Mucosa of rectum (tissue), 2 donors: ENCODE data around the gene BCAS3.
"Not testable (repeated sequence)": the region's sequence is repeated elsewhere in the genome, so short reads cannot be mapped to it uniquely, and the experiment has no call there.

Experiments
- H3K27ac ChIP-seq, 2 donors: one replicate each; pipeline ENCODE4 v1.7.0; 2013; ENCODE audit warnings: inconsistent platforms in 2 of 2, low read depth in 2 of 2, low read length in 2 of 2
- H3K27me3 ChIP-seq, 2 donors: one replicate each; pipeline ENCODE4 v1.7.0; 2013; ENCODE audit warnings: low read length in 2 of 2; ENCODE audit not compliant: control insufficient read depth in 2 of 2, insufficient read depth in 2 of 2
- H3K36me3 ChIP-seq, 2 donors: one replicate each; pipeline ENCODE4 v1.7.0; 2013; ENCODE audit warnings: low read length in 2 of 2; ENCODE audit not compliant: control insufficient read depth in 2 of 2, insufficient read depth in 2 of 2
- H3K4me1 ChIP-seq, 2 donors: one replicate each; pipeline ENCODE4 v1.7.0; 2013; ENCODE audit warnings: low read length in 2 of 2, mild to moderate bottlenecking in 1 of 2; ENCODE audit not compliant: control insufficient read depth in 2 of 2, insufficient read depth in 2 of 2
- H3K4me3 ChIP-seq, 2 donors: one replicate each; pipeline ENCODE4 v1.7.0; 2013; ENCODE audit warnings: low read length in 2 of 2
- H3K9ac ChIP-seq, 2 donors: one replicate each; pipeline ENCODE4 v1.7.0; 2013; ENCODE audit warnings: low read length in 2 of 2, low read depth in 1 of 2, mild to moderate bottlenecking in 1 of 2
- H3K9me3 ChIP-seq, 2 donors: one replicate each; pipeline ENCODE4 v1.7.0; 2013; ENCODE audit warnings: low read length in 2 of 2; ENCODE audit not compliant: control insufficient read depth in 2 of 2
- donor health status: healthy.
- donor health status: Normal muscosa, but diverticular disease.

The BCAS3 gene

DNA sequence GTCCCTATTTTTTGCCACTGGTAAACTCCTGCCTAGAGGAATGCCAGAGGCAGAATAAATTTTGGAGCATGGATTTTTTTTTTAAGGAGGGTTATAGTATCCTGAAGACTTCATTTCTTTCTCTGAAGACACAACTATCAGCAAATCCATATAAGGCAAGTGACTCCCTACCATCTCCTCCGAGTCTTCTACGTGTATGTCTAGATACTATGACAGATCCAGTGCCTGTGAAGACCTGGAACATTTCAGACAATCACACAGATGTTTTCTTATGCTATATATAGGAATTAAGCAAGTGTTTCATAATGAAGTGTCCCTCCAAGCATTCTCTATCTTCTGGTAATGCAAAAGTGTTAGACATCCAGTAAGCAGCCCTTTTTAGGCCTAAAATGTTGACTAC, 466.5 kb downstream of the BCAS3 start:
- H3K9ac ChIP-seq = no peak overlapping the region
- H3K9me3 ChIP-seq = no peaks in the 10 kb centered on the region
- no peaks in the 10 kb centered on the region for H3K36me3 ChIP-seq
- H3K27me3 ChIP-seq = peaks cover 0 to 3% of the 10 kb centered on the region in 2 donors
- no peak overlapping the region for H3K4me3 ChIP-seq
- H3K27ac ChIP-seq = no peak overlapping the region
- H3K4me1 ChIP-seq = peaks cover 5% of the 10 kb centered on the region in 2 donors

DNA sequence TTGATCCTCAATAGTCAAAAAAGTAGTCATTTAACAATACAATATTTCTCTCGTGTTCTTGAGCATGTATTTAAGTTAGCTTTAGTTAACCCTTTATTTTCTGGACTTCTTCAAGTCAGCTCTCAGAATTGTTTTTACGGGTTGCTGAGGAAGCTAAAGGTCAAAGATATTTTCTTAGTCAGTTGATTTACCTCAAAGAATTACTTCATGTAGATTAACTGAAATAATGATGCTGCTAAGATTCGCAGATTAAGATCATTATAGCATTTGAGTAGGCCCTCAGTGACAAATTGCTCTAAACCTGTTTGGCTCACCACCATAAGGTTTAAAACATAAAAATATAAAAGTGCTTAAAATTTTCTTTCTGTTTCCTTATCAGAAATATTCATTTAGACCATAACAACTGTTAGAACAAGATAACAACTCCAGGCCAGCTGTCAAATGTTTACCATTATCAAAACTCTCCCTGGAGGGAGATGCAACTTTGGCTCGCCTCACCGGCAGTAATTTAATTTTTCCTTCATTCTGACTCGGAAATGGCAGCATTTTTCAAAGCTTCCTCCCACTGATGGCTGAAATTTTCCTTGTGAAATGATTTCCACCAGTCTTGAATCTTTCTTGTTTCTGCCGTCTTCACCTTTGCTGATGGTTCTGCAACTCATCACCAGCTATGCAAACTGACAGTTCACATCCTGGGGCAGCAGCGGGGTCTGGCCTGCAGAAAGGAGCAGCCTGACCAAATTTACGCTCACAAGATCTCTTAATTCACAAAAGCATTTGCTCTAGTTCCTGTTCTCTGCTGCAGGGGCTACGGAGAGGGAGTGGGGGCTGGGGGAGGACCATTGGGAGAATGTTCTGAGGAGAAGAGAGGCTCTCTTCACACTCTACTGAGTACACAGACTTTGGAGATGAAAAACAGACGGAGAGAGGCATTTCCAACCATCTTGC, 467.2 kb downstream of the BCAS3 start:
- H3K27me3 ChIP-seq = peaks cover 0 to 3% of the 10 kb centered on the region in 2 donors
- H3K4me1 ChIP-seq = peaks cover 2% of the 10 kb centered on the region in 2 donors
- H3K36me3 ChIP-seq = no peaks in the 10 kb centered on the region
- no peak overlapping the region for H3K27ac ChIP-seq
- no peak overlapping the region for H3K9ac ChIP-seq
- no peak overlapping the region for H3K4me3 ChIP-seq
- H3K9me3 ChIP-seq = no peaks in the 10 kb centered on the region

DNA sequence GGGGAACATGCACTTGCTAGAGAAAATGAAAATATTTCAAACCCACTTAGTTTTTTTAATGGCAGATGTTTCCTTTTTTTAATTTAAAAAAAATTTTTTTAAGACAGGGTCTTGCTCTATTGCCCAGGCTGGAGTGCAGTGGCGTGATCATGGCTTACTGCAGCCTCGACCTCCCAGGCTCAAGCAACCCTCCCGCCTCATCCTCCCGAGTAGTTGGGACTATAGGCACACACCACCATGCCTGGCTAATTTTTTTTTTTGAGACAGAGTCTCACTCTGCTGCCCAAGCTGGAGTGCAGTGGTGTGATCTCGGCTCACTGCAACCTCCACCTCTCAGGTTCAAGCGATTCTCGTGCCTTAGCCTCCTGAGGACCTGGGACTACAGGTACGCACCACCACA, 469.2 kb downstream of the BCAS3 start:
- not testable (repeated sequence) for H3K4me1 ChIP-seq, H3K4me3 ChIP-seq, H3K27ac ChIP-seq, H3K27me3 ChIP-seq, H3K9ac ChIP-seq, H3K9me3 ChIP-seq, H3K36me3 ChIP-seq

DNA sequence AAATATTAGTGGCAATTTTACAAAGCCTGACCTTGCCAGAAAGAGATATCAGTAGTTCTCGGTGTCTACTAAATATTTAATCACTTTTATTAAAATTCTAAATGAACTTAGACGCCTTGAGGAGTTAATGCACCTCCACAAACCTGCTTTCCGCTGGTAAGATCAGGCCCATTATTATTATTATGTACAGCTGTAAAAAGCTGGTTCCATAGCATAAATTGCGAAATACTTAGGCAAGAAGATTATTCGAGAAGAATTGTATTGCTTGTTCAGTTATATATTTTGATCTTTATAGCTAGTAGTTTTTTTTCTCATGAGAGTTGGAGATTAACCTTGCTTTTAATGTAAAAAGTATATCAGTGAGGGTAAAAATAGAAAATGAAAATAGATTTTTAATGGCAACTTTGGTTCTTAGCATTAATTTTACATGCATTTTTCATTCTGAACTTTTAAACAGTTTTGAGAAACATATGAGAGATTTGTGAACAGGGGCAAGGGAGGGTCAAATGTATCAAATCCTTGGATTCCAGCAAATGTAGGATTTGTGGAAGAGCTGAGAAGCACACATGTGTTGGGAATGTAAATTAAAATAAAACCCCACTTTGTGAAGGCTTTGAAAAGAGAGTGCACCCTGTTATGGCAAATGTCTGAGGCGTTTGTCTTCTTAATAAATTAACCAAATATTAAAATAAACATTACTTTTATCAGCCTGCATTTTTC, 471.6 kb downstream of the BCAS3 start:
- Histone ChIP-seq H3K27me3 (no peaks in the 10 kb centered on the region), H3K36me3 (no peaks in the 10 kb centered on the region), H3K4me3 (no peak overlapping the region), H3K4me1 (peaks cover 0 to 2% of the 10 kb centered on the region in 2 donors), H3K9ac (no peak overlapping the region), H3K27ac (no peak overlapping the region), H3K9me3 (no peaks in the 10 kb centered on the region)

DNA sequence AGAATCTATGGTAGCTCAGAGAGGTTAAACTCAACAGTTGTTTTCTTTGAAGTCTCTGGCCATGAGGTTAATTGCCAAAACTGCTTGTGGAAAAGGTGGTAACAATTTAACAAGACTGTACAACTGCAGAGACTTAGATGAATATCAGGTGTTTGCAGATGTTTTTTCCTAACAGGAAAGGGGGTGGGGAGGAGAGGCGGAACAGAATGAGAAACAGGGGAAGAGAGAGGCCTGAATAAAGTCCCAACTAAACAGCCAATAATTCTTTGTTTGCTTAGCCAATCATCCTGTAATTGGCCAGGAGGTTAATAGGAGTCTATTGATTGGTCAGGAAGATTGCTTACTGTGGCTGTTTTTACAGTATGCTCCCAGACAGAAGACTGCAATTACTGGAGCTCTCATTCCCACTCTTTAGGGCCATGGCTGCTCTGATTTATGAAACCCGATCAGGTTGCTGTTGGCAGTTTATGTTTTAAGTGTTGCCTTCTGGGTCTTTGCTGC, 472.3 kb downstream of the BCAS3 start:
- peaks cover 0 to 2% of the 10 kb centered on the region in 2 donors for H3K4me1 ChIP-seq
- H3K9ac ChIP-seq = no peak overlapping the region
- H3K4me3 ChIP-seq = no peak overlapping the region
- H3K9me3 ChIP-seq = no peaks in the 10 kb centered on the region
- no peak overlapping the region for H3K27ac ChIP-seq
- H3K27me3 ChIP-seq = no peaks in the 10 kb centered on the region
- no peaks in the 10 kb centered on the region for H3K36me3 ChIP-seq

DNA sequence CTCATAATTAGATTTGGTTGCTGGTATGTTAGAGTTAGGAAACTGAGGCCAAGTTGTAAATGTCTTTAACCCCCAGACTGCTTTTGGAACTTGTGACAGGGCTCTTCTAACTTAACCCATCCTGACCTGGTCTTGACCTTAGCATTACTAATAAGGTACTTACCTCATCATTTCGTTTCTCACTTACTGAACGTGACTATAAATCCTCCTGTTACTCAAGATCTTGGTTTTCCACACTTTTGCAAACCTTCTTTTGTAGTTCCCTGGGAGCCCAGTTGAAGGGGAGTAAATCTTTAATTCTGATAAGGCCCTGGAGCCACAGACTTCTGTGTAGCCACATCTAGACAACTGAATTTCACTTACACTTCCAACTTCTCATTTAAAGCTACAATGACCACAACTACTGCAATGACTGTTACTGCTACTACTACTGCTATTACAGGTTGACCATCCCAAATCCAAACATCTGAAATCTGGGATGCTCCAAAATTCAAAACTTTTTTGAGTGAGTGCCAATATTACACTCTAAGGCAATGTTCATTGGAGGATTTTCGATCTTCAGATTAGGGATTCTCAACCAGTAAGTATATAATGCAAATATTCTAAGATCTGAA, 473.1 kb downstream of the BCAS3 start:
- Histone ChIP-seq H3K9ac (no peak overlapping the region), H3K27ac (no peak overlapping the region), H3K9me3 (no peaks in the 10 kb centered on the region), H3K27me3 (no peaks in the 10 kb centered on the region), H3K36me3 (no peaks in the 10 kb centered on the region), H3K4me3 (no peak overlapping the region), H3K4me1 (peaks cover 0 to 2% of the 10 kb centered on the region in 2 donors)

DNA sequence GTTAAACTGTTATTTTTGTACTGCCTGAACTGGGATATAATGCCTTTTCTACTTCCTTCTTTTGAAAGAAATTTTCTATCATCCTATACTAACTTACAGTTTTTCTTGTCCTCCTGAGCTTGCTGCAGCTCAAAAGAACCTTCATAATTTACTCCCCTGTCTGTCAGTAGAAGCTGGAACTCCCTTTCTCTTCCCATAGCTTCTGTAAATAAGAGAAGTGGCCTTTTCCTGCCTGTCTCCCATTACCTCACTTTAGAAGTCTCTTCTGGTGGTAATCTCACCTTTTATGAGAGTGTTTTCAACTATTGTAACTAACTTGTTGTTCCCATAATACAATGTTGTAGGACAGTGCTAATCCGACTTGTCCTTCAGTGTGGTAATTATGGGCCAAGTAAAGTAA, 475.2 kb downstream of the BCAS3 start:
- Histone ChIP-seq H3K27me3 (no peaks in the 10 kb centered on the region), H3K4me1 (peaks cover 0 to 2% of the 10 kb centered on the region in 2 donors), H3K9ac (no peak overlapping the region), H3K4me3 (no peak overlapping the region), H3K36me3 (no peaks in the 10 kb centered on the region), H3K9me3 (no peaks in the 10 kb centered on the region), H3K27ac (no peak overlapping the region)

DNA sequence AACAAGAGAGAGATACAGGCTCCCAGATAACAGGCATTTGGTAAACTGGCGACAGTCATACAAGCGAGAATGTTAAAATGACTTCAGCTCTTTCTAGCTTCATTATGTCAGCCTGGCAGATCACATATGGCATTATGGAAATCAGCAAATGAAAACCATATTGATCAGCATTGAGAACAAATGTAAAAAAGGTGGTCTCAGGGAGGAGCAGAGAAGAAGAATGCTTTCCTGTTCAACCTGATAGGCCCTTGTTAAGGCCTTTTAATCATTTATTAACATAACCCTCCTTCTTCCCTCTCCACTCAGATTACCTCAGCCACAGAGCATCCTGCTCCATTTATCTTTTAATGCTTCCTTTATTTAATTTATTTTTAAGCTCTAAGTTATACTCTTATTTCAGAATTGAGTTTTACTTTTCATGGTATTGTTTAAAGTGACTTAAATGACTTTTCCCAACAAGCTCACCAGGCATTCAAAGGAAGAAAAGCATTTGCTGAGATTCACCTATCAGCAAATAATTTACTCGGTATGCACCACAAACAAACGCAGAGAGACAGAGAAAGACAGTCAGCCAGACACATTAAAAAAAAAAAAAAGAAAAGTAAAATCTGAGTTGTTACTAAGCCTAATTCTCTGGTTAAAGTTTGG, 478.1 kb downstream of the BCAS3 start:
- H3K27me3 ChIP-seq = no peaks in the 10 kb centered on the region
- no peak overlapping the region for H3K27ac ChIP-seq
- no peaks in the 10 kb centered on the region for H3K36me3 ChIP-seq
- H3K9ac ChIP-seq = no peak overlapping the region
- H3K9me3 ChIP-seq = no peaks in the 10 kb centered on the region
- H3K4me3 ChIP-seq = no peak overlapping the region
- no peaks in the 10 kb centered on the region for H3K4me1 ChIP-seq

DNA sequence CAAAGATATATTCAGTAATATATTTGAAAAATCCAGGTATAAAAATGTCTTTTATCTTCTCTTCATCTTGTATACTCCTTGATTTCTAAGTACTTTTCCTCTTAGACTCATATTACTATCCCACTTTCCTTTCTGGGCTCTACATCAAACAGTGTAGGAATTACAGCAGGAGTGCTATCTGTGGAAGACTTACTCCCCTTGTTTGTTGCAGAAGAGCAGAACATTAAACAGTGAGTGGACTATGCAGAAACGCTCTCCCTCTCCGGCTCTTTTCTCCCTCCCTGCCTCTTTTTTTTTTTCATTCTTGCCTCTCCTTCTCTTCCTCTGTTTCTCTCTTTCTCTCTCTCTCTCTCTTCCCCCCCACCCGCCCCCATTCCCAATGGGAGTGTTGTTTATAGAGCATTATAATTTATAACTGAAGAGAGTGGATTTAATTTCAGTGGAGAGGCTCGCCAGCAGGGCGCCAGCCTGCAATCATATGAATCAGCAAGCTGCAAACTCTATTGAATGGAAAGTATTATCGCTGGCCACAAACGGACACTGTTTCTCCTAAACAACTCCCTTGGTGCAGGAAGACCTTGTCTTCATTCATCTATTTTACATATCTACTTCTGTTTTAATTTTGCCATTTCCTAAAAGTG, 479.7 kb downstream of the BCAS3 start:
- Histone ChIP-seq H3K4me3 (no peak overlapping the region), H3K36me3 (no peaks in the 10 kb centered on the region), H3K4me1 (no peaks in the 10 kb centered on the region), H3K9ac (no peak overlapping the region), H3K27ac (no peak overlapping the region), H3K9me3 (no peaks in the 10 kb centered on the region), H3K27me3 (no peaks in the 10 kb centered on the region)
